Activated B cell treated with CpG ODN at 0.5 μM for 24 hours (primary cell): ENCODE data around the gene NLE1. TPM values are rescaled to one million over a fixed set of nuclear protein-coding genes. Genes with fewer than 3 reads are reported as not detected.

ENCODE experiments used
- ATAC-seq: fragments of 200-7000 bp; cut with Tn5 transposase; one replicate; pipeline ENCODE4 v1.10.0; 2021; ENCODE audit warnings: low read depth, mild to moderate bottlenecking, moderate library complexity
- CTCF ChIA-PET: fragments of 350-600 bp; sonication (Branson Sonifier 250); formaldehyde crosslinking; loops from one replicate; lab custom pipeline; 2021; ENCODE audit warnings: antibody characterized with exemption; lab: Charles Lee
- POLR2A ChIA-PET: fragments of 350-600 bp; sonication (Branson Sonifier 250); formaldehyde crosslinking; loops from one replicate; lab custom pipeline; 2021; ENCODE audit warnings: antibody characterized with exemption; lab: Charles Lee
- DNase-seq: peaks from one replicate; pipeline ENCODE4 v3.0.0; 2022
- H3K27ac Mint-ChIP-seq: one replicate; pipeline ENCODE4 v1.8.0; 2020; ENCODE audit warnings: mixed read lengths
- H3K27me3 Mint-ChIP-seq: one replicate; pipeline ENCODE4 v1.8.0; 2021; ENCODE audit warnings: mixed read lengths
- H3K36me3 Mint-ChIP-seq: one replicate; pipeline ENCODE4 v1.8.0; 2021; ENCODE audit warnings: low read depth, mixed read lengths
- H3K4me1 Mint-ChIP-seq: one replicate; pipeline ENCODE4 v1.8.0; 2021; ENCODE audit warnings: mixed read lengths
- H3K4me3 Mint-ChIP-seq: one replicate; pipeline ENCODE4 v1.8.0; 2020; ENCODE audit warnings: mild to moderate bottlenecking, mixed read lengths
- H3K9me3 Mint-ChIP-seq: one replicate; pipeline ENCODE4 v1.8.0; 2020; ENCODE audit warnings: mixed read lengths
- intact Hi-C: fragments of 100-400 bp; cut with micrococcal nuclease; formaldehyde crosslinking; loops from one replicate; pipeline ENCODE4 v1.15.1; 2024
- total RNA-seq: library from RNA; stranded (reverse); gene quantifications from 2 replicates; pipeline ENCODE4 v1.2.3, GENCODE V29; 2022
- TF ChIP-seq, protein P1 (sequence below): fragments of 200-600 bp; IDR thresholded peaks from one replicate; pipeline ENCODE4 v1.8.0; 2022; ENCODE audit warnings: antibody characterized with exemption, mild to moderate bottlenecking

The NLE1 gene
- total RNA-seq, 1 donor from 2014 or later, result 26.3 TPM

GRCh38 chr17:35084987-35085386, 57.1 kb downstream of the NLE1 start:
- DNase-seq (no peak), ATAC-seq (no peak)
- intact Hi-C loops, result no loop called here
- H3K27ac Mint-ChIP-seq, result no peak overlapping the region
- TF ChIP-seq, protein P1, sequence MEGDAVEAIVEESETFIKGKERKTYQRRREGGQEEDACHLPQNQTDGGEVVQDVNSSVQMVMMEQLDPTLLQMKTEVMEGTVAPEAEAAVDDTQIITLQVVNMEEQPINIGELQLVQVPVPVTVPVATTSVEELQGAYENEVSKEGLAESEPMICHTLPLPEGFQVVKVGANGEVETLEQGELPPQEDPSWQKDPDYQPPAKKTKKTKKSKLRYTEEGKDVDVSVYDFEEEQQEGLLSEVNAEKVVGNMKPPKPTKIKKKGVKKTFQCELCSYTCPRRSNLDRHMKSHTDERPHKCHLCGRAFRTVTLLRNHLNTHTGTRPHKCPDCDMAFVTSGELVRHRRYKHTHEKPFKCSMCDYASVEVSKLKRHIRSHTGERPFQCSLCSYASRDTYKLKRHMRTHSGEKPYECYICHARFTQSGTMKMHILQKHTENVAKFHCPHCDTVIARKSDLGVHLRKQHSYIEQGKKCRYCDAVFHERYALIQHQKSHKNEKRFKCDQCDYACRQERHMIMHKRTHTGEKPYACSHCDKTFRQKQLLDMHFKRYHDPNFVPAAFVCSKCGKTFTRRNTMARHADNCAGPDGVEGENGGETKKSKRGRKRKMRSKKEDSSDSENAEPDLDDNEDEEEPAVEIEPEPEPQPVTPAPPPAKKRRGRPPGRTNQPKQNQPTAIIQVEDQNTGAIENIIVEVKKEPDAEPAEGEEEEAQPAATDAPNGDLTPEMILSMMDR, result no peak
- POLR2A ChIA-PET, result no interaction called here
- H3K4me1 Mint-ChIP-seq, result peaks cover 58% of the 10 kb centered on the region
- no peak overlapping the region for H3K4me3 Mint-ChIP-seq
- no peaks in the 10 kb centered on the region for H3K27me3 Mint-ChIP-seq
- CTCF ChIA-PET, result no interaction called here
- no peaks in the 10 kb centered on the region for H3K9me3 Mint-ChIP-seq
- H3K36me3 Mint-ChIP-seq, result peaks cover 8% of the 10 kb centered on the region

- POLR2A ChIA-PET, result interaction anchor here (0.6 kb wide), 1 partner anchor 51 kb away, joined by 4 read pairs; no protein-coding TSS in a partner anchor
- peaks cover 51% of the 10 kb centered on the region for H3K4me1 Mint-ChIP-seq
These were observed 59.0 kb downstream of the NLE1 start for GRCh38 chr17:35083071-35083470.

DNA sequence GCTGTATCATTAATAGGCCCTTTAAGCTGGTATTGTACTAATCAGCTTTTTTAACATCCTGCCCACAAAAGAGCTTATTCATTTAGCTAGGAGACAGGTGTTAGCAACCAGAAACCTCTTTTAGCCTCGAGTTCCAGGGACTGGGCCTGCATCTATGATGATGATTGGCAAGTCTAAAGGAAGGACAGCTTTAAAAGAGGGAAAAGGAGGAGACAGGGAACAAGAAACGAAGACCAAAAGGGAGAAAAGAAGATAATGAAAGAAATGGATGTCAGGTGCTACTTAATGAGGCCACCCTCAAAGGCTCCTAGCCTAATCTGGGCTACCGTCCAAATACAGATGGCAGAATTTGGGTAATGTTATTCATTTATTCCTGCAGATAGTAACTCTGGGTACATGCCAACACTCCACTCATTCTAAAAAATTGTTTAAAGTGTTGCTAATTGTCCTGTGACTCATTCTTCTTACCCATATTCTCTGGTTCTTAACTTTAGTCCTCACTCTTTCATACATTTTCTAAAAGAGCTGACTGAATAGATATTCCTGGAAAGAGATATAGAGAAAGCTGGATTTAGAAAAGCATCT, 59.9 kb downstream of the NLE1 start:
- H3K36me3 Mint-ChIP-seq, result peaks cover 7% of the 10 kb centered on the region
- no peaks in the 10 kb centered on the region for H3K9me3 Mint-ChIP-seq
- ChIA-PET CTCF (interaction anchor here (0.7 to 1.7 kb wide), 3 partner anchors 36 to 83 kb away, joined by 3 to 5 read pairs (median 4); partner anchors contain the start of gene RAD51D), POLR2A (interaction anchor here (0.6 kb wide), 1 partner anchor 16 kb away, joined by 3 read pairs; no protein-coding TSS in a partner anchor)
- ATAC-seq, result no peak
- intact Hi-C loops, result no loop called here
- peak overlapping the region; percentile 11 for H3K4me3 Mint-ChIP-seq
- H3K27ac Mint-ChIP-seq, result no peak overlapping the region
- DNase-seq, result no peak
- no peaks in the 10 kb centered on the region for H3K27me3 Mint-ChIP-seq
- TF ChIP-seq, protein P1, result no peak
- peaks cover 45% of the 10 kb centered on the region for H3K4me1 Mint-ChIP-seq

More at GRCh38 chr17:35083071-35083470, 59.0 kb downstream of the NLE1 start:
- Mint-ChIP-seq H3K27ac (no peak overlapping the region), H3K4me3 (no peak overlapping the region), H3K27me3 (no peaks in the 10 kb centered on the region), H3K36me3 (peaks cover 4% of the 10 kb centered on the region), H3K9me3 (no peaks in the 10 kb centered on the region)
- TF ChIP-seq, protein P1, result no peak
- DNase-seq, result no peak
- intact Hi-C loops, result no loop called here
- CTCF ChIA-PET, result interaction anchor here (1.6 to 1.7 kb wide), 2 partner anchors 37 to 84 kb away, joined by 3 to 4 read pairs; partner anchors contain the start of gene RAD51D
- ATAC-seq, result no peak

GRCh38 chr17:35081638-35082037, 60.5 kb downstream of the NLE1 start:
- intact Hi-C loops, result no loop called here
- TF ChIP-seq, protein P1, result no peak
- CTCF ChIA-PET, result interaction anchor here (0.7 to 1.6 kb wide), 2 partner anchors 37 to 83 kb away, joined by 3 to 5 read pairs; no protein-coding TSS in a partner anchor
- Mint-ChIP-seq H3K4me3 (no peak overlapping the region), H3K27me3 (no peaks in the 10 kb centered on the region), H3K9me3 (no peaks in the 10 kb centered on the region), H3K4me1 (peaks cover 41% of the 10 kb centered on the region), H3K27ac (no peak overlapping the region), H3K36me3 (peaks cover 7% of the 10 kb centered on the region)
- POLR2A ChIA-PET, result no interaction called here
- ATAC-seq, result no peak
- no peak for DNase-seq

GRCh38 chr17:35080536-35080935, 61.6 kb downstream of the NLE1 start:
- Mint-ChIP-seq H3K4me3 (no peak overlapping the region), H3K27ac (peak overlapping the region; percentile 46), H3K27me3 (no peaks in the 10 kb centered on the region), H3K4me1 (peaks cover 38% of the 10 kb centered on the region), H3K36me3 (peaks cover 7% of the 10 kb centered on the region), H3K9me3 (no peaks in the 10 kb centered on the region)
- TF ChIP-seq, protein P1, result no peak
- no peak for DNase-seq
- ChIA-PET CTCF (no interaction called here), POLR2A (interaction anchor here (0.6 to 2.2 kb wide), 2 partner anchors 13 to 17 kb away, joined by 6 to 7 read pairs; partner anchors contain the start of gene RFFL)
- peak; percentile 64 for ATAC-seq
- intact Hi-C loops, result no loop called here
